Left cardiac atrium (tissue), 4 donors: ENCODE measurements around the gene HEMK1. TPM values are rescaled to one million over a fixed set of nuclear protein-coding genes. Genes with fewer than 3 reads are reported as not detected.

Source experiments
- ATAC-seq, 2 donors: fragments of 200-7000 bp; cut with Tn5 transposase; one replicate each; pipeline ENCODE4 v1.9.1; 2020; ENCODE audit warnings: mild to moderate bottlenecking in 2 of 2, moderate library complexity in 2 of 2
- DNase-seq: peaks from one replicate; pipeline ENCODE4 v3.0.0-alpha.2; 2020
- intact Hi-C, 2 donors: fragments of 100-400 bp; cut with DNase I; formaldehyde crosslinking; loops; one replicate each; pipeline versions ENCODE4 v1.14.1 to v1.15.1; 2022 to 2023
- total RNA-seq, 2 donors: library from RNA; stranded (reverse); fragmentation: NEBNext Ultra II Directional; extraction: Animal tissue kit (Norgen Biotek cat#: 25700); gene quantifications; one replicate each; pipeline ENCODE4 v1.2.1, GENCODE V29; 2021
- donor health status: DM: no; HTN: yes; CAD: no.
- donor health status: DM: no; HTN: yes; CAD: no; lungs with severe emphysema.
- donor health status: DM: yes; HTN: yes; CAD: no.
- donor health status: Dilated cardiomyopathy.

HEMK1 gene
- total RNA-seq, 2 donors from 2014 or later: 11.8 to 19.7 TPM

DNA sequence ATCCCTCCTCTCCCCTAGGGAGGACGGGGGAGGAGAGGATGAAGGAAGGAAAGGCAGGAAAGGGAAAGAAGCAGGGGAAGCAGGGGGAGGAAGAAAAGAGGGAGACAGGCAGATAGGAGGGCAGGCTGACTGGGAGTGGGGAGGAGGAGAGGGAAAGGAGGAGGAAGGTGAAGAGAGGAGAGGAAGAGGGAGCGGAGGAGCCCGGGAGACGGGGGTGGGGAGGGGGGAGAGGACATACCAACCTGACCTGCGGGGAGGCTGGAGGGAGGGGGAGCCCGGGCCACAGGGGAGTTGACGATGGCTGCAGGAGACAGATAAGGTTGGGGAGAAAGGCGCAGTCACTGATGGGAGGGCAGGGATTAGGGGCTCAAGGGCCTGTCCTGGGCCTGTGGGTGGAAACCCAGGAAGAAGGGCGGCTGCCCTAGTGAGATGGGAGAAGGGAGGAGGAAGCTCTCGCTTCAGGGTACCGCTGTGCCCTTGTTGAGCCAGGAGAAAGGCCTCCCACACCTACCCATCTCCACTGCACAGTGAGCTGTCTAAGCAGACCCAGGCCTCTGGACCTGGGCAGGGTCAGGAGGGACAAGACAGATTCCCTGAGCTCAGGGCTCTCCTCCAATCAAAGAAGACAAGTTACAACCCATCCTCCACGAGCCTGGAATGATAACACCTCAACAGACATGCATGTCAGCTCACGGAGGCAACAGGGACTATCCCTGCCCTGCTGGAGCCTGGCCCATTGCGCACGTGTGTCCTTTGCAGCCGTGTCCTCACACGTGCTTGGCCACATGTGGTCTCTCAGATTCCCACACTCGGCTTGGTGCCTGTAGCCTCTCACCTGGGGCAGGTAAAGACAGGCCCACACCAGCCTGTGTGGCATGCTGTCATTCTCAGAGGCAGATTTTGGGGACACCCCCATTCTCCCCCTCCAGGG lies 29.7 kb upstream of the HEMK1 start:
- ATAC-seq (no peak), DNase-seq (no peak)
- intact Hi-C loops: loop anchor here in 1 of 2 donors (5.0 kb wide), 1 partner anchor 192 kb away; the partner anchor contains the start of gene ZMYND10

DNA sequence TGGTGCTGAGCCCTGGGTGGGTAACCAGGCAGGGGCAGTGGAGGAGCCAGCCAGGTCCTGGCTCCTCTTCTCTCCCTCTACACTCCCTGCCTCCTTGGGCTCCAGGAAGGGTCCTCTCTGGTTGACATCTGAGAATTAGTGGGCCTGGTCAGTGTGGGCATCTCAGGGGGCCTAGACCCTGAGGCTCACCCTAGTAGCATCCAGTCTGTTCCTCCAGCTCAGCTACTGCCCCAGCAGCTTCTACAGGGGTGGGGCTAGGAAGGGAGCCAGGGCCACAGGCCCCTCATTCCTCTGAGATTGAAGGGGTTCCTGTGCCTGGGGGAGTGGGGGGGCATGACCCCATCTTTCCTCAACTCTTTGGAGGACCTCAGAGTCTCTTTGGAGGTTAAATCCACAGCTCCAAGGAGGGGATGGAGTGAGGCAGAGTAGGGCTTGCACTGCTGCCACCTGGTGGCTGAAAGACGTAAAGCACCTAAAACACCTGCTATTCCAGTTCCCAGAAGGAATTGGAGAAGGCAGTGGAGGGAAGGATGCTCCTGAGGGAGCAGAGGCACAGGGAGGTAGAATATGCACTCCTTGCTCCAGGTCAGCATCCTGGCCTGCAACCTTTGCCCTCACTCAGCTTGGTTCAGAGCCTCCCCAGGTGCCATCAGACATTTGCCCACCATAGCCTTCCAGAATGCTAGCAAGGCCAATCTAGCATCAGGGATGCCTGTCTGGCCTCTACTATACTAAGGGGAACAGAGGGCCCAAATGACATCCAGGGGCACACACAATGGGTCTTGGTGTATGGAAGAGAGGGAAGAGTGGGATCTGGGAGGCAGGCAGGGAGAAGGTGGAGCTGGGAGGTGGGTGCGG lies 26.9 kb upstream of the HEMK1 start:
- DNase-seq (peak; percentile 68), ATAC-seq (peak; percentile 76 to 79)
- intact Hi-C loops: loop anchor here (2.0 to 5.0 kb wide), 3 partner anchors 106 to 195 kb away; partner anchors contain the start of gene ZMYND10 (in 1 of the 2)

DNA sequence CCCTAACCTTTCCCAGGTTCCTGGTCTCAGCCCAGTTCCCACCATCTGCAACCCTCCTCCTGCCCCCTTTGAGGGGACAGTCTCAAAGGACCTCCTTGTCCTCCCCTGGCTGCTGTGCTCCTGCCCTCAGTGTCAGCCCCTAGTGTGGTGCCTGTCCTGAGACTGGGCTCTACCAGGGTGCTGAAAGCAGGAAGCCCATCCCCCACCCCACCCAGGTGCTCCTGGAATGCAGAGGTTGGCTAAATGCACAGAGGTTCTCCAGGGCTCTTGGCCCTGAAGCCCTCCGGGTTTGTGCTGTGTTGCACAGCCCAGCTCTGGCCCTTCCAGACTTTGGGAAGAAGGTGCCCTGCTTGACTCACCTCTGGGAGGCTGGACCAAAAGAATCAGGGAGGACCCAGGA lies 23.5 kb upstream of the HEMK1 start:
- DNase-seq: no peak
- ATAC-seq: no peak
- intact Hi-C loops: no loop called here

DNA sequence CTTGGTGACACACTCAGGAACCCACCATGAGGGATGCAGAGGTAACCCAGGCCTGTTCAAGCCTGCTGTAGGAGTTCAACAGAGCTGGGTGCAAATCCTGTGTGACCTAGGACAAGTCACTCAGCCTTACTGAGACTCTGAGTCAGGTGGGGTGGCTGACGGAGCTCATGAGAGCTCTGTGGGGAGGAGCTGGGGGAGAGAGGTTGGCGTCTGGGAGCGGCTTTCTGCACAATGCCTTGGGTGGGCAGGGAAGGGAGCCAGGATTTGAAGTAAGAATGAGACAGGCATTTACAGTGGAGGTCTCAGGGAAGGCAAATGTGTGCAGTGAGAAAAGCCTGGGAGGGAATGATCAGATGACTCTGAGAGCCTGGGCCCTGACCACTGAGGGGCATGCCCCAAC lies 20.1 kb upstream of the HEMK1 start:
- no peak for ATAC-seq

DNA sequence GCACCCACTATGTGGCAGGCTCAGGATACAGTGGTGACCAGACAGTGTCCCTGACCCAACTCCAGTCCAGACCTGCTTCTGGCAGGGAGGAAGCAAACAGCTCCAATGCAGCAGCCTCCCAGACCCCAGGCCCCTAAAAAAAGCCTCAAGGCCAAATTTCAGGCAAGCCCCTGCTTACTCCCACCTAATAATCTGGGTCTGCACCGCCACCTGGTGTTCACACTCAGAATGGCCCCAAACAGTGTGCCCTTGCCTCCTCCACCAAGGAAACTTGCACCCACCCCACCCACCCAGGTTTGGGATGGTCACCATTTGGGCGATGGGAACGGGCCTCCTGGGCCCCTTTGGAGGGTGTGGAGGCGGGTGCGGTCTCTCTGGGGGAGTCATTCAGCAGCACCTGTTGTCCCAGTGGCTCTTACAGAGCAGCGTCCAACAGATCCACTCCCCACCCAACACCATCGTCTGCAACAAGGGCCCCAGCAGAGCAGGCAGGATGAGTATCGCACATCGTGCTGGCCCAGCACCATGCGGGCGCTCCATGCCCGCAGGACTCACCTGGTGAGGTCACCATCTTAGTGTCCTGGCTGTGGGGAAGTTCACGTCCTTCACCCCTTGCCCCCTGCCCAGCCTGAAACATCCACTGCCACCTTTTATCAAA lies 19.1 kb upstream of the HEMK1 start:
- peak; percentile 54 to 69 for ATAC-seq
- intact Hi-C loops: no loop called here

More for the DNA sequence above, 20.1 kb upstream of the HEMK1 start:
- intact Hi-C loops: no loop called here
- no peak for DNase-seq

DNA sequence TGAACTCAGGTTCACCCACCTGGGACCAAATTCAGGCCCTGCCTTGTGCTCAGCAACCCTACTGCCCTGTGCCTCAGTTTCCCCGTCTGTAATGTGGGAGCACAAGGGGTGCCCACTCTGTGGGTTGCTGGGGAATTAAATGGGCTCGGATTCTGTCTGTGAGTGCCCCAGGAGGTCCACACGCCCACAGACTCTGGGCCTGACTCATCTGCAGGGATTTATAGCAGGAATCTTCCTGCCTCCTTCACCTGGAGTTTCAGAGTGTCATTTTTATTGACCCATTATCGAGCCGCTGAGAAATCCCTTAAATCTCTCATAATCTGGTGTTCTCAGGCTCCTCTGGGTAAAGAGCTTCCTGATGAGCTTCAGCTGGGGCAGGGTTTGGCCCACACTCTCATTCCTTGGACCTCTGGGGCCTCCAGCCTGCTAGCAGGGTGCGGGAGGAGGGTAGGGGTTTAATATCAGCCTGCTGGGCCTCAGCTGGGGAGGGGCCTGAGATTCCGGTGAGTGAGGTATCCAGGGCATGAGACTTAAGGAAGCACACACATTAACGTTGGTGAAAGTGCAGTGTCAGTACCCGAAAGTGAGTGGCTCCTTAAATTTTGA lies 18.2 kb upstream of the HEMK1 start:
- intact Hi-C loops: no loop called here
- no peak for ATAC-seq
- DNase-seq: no peak

More for the DNA sequence above, 19.1 kb upstream of the HEMK1 start:
- peak; percentile 46 for DNase-seq

DNA sequence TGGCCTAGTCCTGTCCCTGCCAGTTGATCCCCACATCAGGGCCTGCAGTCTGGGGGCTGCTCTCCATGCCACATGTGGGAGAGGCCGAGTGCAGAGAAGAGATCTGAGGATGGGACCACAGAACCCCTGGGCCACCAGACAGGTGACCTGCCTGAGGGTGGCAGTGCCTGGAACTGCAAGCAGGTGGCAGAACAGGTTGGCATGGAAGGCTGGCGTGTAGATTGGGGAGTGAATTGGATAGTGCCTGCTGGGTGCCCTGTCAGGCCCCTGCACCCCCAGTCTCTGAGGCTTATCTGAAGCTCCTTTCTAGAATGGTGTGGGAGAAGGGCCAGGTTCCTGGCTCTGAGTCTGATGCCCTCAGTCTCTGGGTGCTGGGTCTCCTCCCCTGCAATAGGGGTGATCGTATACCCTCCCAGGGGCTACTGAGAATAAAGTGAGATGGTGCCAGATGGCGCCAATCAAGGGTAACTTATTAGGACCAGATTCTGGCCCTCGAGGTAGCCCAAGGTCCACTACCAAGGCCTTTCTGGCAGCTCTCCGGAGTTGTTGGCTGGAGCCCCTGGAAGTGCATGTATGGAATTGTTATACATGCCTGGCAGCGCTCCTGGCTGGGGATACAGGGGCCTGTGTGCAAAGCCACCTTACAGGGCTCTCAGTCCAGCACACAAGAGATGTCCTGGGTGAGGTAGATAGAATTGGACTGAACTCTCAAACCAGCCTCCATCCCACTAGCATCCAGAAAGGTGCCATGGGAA lies 17.5 kb upstream of the HEMK1 start:
- intact Hi-C loops: no loop called here
- ATAC-seq: no peak
- no peak for DNase-seq

DNA sequence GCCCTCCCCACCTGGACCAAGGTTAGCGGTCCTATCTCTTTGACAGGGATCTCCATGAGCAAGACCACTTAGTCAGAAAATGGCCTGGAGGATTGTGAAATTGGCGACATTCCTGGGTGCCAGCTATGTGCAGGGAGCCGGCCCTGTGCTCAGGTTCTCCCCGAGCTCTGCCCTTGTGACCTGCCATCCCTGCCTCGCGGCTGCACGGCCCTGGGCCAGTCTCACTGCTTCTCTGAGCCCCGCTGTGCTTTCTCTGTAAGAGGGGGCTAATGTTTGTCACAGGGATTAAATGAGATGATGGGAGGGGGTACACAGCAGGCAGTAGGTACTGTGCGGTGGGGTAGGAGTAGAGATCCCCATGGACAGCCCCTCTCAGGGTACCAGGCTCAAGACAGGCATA lies 16.7 kb upstream of the HEMK1 start:
- intact Hi-C loops: no loop called here
- DNase-seq: no peak
- ATAC-seq: no peak

DNA sequence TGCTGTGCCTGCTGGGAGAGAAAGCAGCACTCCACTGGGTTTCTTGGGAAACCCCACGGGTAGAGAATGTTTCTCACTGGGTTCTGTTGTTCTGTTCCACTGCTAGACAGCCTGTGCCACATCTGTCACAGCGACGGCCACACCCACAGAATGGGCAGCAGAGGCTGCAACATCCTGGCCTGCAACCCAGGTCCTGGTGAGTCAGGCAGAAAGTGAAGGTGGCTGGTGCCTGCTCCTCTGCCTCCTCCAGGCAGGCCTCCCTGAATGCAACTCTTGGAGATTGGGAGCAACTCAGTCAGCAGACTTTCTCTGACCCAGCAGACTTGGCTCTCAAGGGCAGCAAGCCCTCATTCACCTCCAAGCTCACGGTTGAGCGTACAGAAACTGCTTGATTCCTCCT lies 14.8 kb upstream of the HEMK1 start:
- DNase-seq (no peak), ATAC-seq (no peak)
- intact Hi-C loops: no loop called here

DNA sequence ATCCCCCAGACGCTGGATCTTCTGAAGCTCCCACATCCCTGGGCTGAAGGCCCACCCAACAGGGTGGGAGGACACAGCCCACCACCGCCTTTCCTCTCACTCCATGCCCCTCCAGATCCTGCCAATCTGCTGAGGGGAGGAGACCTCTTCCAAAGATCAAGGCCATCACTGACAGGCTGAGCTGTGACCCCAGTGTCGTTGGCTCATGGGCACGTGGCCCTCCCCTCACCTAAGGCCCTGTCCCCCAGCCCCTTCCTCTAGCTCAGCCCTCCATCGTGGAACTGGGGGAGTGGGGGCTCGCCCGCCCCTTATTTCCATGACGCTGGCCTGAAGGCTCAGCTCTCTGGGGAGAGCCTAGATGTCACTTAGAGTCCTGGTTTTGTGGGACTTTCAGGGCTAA lies 12.2 kb upstream of the HEMK1 start:
- DNase-seq (no peak), ATAC-seq (no peak)
- intact Hi-C loops: no loop called here

DNA sequence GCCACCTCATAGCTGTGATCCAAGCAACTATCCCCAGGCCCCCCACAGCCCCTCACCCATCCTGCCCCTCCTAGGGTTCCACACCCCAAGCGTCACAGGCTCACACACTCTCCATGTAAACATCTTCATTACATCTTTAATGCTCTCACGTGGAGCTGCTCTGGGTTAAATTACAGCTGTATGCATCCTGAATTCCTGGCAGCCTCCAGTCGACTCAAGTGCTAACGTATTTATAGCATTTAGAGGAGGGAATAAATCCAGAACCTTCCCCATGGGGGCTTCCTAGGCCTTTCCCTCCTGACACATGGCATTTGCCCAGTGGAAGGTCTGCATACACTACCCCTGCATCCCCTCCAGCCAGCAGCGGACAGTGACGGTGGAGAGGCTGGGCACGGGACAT lies 11.4 kb upstream of the HEMK1 start:
- DNase-seq (no peak), ATAC-seq (no peak)
- intact Hi-C loops: no loop called here

DNA sequence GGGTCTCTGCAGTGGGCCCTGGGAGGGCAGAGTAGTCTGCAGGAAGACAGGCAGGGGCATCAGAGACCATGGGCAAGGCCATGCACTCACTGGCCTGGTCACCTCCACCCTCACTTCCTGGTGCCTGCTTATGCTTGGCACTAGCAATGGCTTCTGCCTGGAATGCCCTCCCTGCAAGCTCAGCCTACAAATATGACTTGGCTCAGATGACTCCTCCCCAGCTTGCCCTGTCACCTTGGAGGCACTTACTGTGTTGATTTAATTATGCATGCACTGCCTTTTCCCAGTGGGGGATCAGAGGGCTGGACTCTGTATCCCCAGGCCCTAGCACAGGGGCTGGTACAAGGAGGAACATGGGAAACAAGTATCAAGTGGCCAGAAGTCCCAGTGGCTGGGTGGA lies 9.6 kb upstream of the HEMK1 start:
- peak in 1 of 2 donors; percentile 10 for ATAC-seq

DNA sequence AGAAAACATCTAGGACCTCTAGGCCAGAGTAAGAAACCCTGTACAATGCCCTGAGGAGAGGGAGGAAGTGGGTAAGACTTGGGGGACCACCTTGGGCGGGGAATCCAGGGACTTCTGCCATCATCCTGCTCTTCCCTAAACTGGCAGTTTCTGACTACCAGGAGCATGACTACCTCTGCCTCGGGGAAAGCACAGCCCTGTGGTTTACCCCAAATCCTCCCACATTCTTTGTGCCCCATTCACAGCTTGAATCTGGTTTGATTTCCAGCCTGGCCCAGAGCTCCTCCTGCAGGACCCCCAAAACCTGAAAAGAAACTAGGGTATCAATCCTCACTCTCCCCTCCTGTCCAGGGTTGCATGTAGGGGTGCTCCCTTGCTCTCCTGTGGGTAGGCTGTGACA lies 6.5 kb upstream of the HEMK1 start:
- DNase-seq: no peak
- intact Hi-C loops: no loop called here
- ATAC-seq: no peak

More for the DNA sequence above, 9.6 kb upstream of the HEMK1 start:
- intact Hi-C loops: no loop called here
- no peak for DNase-seq

DNA sequence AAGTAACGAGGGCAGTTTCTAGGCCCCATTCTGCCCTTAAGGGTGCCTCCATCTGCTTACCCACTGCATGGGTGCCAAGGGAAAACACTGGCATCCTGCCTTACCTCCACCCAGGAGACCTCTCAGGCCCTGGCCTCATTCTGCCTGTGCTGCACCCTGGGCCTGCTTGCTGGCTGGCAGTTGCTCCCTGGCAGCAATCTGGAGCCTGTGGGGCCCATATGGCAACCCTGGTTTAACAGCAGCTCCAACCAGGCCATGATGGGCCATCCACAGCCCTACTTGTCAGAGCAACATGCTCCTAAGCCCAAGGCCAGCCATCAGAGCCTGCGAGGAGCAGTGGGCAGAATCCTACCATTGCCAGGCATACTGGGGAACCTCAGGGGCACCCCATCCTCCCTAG lies 5.5 kb upstream of the HEMK1 start:
- ATAC-seq: no peak
- DNase-seq: no peak
- intact Hi-C loops: no loop called here

DNA sequence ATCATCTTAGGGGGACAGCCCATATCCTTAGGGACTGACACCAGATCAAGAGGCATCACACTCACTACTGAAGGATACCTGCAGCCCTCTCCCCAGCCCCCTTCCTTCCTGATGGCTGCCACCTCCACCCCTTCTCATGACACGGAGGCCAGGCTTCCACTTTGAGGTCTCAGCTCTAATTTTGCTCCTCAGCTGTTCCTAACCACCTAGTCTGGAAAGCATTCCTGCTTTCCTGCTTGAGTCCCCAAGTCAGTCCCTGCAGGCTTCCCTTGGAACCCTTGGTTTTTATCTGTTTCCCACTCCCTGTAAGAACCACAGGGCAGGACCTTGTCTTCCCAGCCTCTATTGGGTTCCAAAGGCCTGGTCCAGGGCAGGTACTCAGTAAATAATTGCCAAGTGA lies 5.0 kb upstream of the HEMK1 start:
- DNase-seq (no peak), ATAC-seq (no peak)
- intact Hi-C loops: no loop called here

DNA sequence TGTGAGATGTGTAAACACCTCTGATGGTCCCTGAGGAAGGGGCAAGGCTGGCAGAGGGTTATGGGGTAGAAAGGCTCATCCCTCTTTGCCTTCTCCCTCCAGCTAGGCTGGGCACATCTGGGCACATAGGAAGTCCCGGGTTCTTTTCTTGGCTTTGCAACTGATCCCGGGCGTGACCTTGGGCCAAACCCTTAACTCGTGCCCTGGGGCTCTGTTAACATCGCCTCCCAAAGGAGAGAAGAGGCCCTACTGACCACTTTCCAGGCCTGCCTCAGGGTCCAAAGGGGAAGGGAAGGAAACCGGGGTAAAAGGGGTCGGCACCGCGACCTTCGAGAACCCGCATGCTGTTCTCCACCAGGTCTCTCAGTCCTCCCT lies 2.3 kb upstream of the HEMK1 start:
- intact Hi-C loops: no loop called here
- ATAC-seq: no peak
- DNase-seq: no peak

DNA sequence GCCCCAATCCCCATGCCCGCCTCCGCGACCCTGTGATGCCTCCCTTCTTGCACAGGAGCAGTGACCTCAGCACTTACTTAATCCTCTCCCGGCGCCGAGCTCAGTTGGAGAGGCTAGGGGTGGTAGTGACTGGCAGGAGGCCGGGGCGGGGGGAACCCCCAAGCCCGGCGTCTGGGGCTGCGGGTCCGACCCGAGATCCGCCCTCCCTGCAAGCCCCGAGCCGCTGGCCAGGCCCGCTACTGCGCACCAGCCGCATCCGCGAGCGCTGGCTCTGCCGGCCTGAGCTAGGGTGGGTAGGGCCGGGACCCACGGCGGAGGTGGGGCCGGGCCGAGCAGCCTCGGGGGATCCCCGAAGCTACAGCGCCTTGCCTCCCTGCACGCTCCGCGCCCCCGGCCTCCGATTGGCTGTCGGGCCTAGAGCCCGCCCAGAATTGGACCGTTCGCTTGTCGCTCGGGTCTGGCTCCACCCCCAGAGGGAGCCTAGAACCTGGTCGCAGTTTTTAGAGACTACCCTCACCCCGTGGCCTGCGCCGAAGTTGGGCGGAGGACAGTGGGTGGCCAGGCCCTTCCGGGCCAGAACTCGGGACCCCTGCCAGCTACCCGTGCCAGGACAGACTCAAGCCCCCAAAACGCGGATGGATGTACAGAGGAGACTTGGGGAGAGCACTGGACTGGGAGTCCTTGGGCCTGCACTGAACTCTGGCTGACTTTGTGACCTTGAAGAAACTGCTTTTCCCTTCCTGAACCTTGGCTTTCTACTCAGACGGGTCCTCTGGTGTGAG lies 1.7 kb upstream of the HEMK1 start, which contains the start of gene C3orf18:
Gene C3orf18, minus strand, starts transcription at position 362 of the 782 bp plus-strand sequence. CDS start 2,048 bp downstream, outside the sequence.
- peak; percentile 84 to 85 for ATAC-seq
- intact Hi-C loops: no loop called here
- peak; percentile 95 for DNase-seq
